NCI-H774 (cell line): ENCODE results near the gene GALNT9.
"Not testable (repeated sequence)": the region's sequence is repeated elsewhere in the genome, so short reads cannot be mapped to it uniquely, and the experiment has no call there.

Experiments used
- DNase-seq: peaks from one replicate; lab custom pipeline; 2025; lab: John Stamatoyannopoulos, UW

Gene GALNT9

DNA sequence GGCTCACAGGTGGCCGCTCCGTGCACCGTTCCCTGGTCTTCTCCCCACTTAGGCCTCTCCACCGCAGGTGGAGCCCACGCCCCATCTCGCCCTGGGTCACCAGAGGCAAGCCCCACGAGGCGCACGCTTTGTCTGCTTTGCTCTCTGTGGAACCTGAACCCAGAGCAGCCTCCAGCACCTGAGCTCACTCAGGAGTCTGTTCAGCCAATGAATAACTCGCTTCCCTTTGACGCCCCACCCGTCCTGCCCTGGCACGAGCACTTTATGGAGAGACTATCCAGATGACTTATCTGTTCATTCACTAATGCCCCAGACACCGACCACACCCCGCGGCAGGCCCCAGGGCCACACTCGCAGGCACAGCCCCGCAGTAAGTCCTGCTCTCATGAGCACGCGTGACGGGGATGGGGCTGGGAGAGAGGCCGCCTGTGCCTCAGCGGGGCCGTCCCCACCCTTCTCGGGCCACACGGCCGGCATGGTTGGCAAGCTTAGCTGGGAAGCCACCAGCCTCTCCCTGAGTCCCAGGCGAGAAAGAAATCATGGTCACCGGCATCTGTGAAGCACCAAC lies 100.1 kb downstream of the GALNT9 start:
- no peak for DNase-seq

DNA sequence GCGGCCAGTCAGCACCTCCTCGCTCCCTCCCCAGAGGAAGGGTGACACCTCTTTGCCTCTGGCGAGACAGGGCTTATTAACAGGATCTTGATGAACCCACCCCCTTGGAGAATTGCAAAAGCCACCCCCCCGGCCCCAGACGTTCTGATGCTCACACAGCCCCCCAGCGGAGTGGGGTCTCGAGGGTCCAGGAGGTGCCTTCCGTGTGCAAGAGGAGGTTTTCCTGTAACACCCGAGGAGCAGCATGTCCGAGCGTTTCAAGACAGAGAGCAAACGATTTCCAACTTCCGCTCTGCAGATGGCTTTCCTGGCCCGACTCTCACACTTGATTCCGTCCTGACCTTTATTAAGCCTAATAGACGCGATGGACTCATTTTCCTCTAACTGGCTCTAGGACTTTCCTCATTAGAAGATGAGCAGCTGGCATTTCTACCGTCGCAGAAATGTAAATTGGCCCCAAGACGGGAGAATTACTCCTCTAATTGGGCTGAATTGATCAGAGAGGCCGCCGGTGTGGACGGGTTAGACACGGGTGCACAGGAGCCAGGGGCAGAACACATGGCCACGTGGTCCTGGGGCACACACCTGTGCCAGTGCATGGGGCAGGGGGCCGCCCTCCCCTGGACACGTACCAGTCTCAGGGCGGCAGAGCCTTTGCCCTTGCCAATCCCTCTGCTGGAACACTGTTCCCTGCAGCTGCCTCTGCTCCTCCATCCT lies 100.8 kb downstream of the GALNT9 start:
- DNase-seq: no peak

DNA sequence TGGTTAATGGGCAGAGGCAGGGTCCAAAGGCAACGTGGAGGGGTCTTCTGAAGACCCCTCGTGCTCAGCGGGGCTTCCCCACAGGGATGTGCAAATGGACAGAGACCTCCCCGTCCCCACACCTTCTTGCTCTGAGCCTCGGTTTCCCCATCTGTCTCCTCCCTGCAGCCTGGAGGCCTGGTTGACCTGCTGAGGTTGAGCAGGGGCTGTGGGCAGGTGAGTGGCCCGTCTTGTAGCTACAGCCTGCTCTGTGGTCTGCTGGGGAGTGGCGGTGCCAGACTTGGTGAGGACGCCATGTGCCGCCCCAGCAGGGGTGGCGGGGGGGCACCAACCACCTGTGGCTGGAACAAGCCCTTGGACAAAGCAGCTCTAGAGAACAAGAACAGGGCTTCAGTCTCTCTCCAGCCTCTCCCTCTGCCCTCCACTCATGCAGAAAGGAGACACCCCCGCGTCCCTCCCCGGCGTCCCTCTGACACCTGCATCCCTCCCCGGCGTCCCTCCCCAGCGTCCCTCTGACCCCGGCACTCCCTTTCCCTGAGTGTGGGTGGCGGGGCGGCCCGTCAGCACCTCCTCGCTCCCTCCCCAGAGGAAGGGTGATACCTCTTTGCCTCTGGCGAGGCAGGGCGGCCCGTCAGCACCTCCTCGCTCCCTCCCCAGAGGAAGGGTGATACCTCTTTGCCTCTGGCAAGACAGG lies 101.5 kb downstream of the GALNT9 start:
- no peak for DNase-seq

DNA sequence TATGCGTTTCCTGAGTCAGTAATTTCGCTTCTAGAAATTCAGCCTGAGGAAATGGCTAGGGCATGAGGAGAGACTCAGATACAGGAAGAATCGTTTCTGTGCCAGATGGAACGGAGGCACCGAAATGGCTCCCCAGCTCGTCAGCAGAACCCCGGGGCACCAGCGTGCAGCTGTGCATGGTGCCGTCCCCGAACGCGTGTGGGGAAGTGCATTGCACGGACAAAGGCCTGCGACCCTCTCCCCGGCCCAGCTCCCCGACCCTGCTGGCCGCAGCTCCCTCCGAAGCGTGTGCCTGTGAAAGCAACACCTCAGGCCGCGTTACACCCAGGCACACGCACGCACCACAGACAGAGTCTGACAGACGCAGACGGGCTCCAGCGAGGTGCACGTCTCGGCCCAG lies 102.3 kb downstream of the GALNT9 start:
- no peak for DNase-seq

DNA sequence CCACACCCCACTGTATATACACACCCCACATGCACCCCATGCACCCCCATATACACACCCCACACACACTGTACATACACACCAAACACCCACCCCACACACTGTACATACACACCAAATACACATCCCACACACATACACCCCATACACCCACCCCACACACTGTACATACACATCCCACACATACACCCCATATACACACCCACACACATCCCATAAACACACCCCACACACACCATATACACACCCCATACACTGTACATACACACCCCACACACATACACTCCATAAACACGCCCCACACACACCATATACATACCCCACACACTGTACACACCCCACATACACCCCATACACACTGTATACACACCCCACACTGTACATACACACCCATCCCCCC lies 102.8 kb downstream of the GALNT9 start:
- no peak for DNase-seq

DNA sequence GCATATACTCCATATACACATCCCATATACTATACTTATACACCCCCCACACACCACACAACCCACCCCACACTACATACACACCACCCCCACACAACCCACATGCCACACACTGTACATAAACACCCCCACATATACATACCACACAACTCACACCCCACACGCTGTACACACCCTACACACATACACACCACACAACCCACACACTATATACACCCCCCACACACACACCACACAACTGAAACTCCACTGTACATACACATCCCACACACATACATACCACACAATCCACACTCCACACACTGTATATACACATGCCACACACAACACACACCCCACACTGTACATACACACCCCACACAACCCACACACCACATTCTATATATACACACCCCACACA lies 104.2 kb downstream of the GALNT9 start:
- no peak for DNase-seq

DNA sequence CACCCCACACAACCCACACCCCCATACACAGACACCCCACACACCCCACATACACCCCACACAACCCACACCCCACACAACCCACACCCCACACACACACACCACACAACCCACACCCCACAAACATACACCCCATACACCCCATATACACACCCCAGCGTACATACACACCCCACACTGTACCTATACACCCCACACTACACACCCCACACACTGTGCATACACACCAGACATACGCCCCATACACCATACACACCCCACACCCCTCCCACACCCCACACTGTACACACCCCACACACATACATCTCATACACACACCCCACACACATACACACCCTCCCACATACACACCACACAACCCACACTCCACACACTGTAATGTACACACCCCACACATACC lies 104.9 kb downstream of the GALNT9 start:
- DNase-seq: no peak

DNA sequence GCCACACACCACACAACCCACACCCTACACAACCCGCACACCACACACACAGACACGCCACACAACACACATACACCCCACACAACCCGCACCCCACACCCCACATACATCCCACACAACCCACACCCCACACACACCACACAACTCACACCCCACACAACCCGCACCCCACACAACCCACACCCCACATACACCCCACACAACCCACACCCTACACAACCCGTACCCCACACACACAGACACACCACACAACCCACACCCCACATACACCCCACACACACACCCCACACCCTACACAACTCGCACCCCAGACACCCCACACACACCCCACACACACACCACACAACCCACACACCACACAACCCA lies 106.6 kb downstream of the GALNT9 start:
- no peak for DNase-seq

DNA sequence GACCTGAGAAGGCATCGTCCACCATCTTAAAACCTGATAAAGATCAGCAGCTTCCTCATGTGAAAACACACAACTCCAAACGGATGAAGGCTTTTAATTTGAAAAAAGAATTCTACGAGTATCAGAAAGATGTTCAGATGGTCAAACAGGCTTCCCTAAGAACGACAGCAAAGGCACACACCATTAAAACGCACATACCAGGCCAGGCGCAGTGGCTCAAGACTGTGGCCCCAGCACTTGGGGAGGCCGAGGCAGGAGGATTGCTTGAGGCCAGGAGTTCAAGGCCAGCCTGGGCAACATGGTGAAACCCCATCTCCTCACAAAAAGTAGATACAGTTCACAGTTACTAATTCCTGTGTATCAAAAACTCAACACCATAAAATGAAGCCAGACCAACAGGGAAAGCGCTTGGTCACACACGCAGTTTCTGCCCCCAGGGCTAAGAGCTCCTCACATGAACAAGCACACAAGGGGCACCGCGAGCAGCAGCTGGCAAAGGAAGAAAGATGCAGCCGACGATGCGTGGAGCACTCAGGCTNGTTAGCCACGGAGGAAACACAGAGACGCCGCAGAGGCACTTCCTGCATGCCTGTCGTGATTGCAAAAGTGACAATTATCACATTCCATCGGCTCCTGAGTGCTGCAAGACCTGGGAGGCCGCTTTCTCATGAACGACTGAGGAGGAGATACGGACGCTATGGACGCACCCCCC lies 107.1 kb downstream of the GALNT9 start:
- DNase-seq: no peak

DNA sequence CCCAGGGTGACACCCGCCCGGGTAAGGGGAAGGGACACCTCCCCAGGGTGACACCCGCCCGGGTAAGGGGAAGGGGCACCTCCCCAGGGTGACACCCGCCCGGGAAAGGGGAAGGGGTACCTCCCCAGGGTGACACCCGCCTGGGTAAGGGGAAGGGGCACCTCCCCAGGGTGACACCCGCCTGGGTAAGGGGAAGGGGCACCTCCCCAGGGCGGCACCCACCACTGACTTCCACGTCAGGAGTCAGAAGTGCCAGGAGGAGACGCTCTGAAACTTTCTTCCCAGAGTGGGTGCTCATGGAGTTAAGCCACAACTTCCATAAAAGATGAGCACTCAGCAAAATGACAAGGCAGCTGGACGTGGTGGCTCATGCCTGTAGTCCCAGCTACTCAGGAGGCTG lies 109.6 kb downstream of the GALNT9 start:
- DNase-seq: not testable (repeated sequence)

DNA sequence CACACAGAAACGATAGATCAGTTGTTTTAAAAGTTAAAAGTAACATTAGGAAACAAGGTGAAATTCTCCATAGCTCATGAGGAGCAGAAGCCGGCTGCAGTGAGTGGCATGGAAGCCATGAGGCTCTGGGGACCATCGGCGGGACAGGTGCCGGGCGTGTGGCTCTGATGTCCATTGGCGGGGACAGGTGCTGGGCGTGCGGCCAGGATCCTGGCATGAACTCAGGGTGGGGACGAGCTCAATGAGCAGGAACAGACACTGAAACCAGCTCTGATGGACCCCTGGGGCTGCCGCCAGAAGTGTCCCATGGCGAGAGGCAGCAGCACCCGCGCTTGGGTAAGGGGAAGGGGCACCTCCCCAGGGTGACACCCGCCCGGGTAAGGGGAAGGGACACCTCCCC lies 110.1 kb downstream of the GALNT9 start:
- DNase-seq: no peak

DNA sequence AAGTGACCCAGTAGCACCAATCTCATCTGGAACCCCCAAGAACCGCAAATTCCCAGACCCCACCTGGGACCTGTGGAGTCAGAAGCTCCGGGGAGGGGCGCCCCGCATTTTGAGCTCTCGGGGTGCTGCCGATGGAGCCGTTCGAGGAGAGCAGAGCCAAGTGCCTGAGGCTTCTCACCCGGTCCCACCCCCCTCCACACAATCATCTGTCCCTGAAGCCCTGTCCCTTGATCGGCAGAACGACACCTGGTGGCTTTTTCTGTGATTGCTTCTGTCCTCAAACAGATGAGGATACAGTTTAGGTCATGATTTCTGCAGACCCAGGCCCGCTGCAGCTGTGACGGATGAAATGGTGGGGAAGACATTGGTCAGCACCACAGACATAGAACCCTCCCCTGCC lies 110.5 kb downstream of the GALNT9 start:
- DNase-seq: peak; percentile 5

DNA sequence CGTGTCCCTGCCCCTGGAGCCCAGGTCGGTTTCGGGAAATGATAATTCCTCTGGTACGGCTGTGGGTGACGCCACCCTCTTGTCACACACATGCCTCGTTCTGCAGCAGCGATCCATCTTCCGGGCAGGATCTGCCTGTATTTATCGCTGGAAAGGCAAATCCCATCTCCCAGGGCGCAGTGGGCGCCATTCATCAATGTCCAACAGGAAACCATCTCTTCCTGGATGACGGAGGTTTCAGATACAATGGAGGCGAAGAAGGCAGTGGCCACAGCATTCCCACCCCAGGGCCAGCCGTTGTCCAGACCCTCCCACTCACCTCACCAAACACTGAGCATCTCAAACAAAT lies 110.9 kb downstream of the GALNT9 start:
- no peak for DNase-seq

DNA sequence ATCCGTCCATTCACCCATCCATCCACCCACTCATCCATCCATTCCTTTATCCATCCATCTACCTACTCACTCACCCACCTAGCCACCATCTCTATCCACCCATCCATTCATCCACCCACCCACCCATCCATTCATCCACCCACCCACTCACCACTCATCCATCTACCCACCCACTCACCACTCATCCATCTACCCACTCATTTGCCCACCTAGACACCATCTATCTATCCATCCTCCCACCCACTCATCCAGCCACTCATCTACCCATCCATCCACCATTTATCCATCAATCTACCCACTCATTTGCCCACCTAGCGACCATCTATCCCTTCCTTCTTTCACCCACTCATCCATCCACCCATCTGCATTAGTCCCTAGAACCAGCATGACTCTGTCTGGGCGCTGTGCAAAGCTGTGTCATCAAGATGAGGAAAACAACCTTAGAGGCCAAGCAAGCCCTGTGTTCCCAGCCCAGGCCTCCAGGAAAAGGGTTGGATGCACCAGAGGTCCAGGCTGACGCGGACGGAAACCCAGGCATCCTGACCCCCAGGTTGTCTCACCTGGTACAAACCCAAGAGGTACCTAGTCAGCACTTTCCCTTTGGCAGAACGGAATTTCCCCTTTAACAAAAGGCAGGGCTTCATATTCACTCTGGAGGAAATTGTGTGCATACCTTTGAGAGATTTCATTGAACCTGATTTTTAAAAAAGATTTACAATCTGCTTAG lies 111.4 kb downstream of the GALNT9 start:
- no peak for DNase-seq

DNA sequence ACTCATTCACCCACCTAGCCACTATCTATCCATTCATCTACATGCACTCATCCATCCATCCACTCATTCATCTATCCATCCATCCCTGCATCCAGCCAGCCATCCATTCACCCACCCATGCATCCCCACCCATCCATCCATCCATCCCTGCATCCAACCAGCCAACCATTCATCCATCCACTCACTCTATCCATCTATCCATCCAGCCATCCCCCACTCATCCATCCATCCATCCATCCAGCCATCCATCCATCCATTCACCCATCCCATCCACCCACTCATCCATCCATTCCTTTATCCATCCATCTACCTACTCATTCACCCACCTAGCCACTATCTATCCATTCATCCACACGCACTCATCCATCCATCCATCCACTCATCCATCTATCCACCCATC lies 112.0 kb downstream of the GALNT9 start:
- DNase-seq: no peak

DNA sequence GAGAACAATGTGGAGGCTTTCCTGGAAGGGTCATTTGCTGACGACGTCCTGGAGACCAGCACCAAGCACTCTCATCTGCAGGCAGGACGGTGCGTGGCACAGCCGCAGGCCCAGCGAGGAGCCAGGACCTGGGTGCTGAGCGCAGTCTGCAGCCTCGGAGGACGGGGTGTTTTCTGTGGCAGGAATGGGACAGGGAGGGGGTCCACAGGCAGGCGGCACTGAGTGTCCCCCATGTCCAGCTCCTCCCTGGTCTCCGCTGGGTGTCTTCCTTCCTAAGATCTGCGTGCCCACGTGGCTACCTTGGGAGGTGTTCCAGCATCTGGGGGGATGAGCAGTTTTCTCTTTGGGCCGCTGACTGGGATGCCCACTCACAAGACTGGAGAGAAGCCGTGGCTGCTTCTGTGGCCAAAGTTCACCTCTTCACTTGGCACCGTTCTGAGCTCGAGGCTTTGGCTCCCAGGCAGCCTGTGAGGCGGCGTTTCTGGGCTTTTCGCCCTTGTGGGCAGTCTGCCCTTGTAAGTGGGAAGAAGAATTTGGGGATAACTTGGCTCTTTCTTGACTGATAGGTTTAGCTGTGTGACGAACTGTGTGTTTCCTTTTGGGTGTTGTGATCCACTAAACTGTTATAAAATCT lies 112.9 kb downstream of the GALNT9 start:
- DNase-seq: no peak

DNA sequence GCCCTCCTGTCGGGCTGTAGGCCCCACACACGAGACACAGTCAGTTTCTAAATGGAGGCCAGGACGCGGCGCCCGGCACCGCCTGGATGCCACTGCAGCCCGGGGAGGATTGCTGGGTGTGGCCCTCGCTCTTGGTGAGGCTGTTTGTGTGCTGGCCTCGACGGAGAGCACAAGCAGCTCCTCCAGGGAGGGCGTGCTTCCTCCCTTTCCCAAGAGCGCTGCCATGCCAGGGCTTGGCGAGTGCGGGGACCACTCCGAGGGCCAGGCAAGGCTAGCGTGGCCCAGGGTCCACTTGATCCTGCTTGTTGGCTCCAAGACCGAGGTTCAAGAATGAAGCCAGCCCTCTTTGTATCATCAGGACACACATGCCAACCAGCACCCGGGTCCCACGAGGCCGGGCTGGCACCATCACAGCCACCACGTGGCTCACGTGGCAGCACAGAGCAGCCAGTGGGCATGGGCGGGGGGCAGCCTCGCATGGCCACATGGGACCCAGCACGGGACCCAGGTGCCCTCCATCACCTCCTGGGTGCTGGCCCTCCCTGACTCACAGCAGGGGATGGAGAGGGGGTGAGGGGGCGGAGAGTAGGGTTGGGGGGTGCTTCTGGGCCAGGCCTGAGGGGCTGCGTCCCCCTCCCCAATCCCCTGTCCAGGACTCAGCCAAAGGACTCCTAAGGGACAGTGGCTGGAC lies 113.9 kb downstream of the GALNT9 start:
- no peak for DNase-seq

DNA sequence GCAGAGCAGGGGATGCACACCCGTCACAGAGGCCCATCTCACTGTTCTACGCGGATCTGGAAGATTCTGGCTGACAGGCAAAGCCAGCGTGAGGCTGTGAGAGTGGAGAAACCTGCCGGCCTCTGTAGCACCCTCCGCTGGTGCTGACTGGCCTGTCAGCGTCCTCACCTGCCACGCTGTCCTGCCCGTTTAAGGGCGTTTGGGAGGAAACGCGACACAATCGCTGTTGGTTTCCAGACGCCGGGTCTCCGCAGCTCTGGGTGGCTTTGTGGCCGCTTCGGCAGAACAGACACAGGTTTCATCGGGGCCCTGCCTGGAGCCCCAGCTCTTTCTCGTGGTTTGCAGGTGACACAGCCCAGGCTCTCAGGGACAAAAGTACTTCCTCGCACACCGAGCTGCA lies 114.5 kb downstream of the GALNT9 start:
- no peak for DNase-seq

DNA sequence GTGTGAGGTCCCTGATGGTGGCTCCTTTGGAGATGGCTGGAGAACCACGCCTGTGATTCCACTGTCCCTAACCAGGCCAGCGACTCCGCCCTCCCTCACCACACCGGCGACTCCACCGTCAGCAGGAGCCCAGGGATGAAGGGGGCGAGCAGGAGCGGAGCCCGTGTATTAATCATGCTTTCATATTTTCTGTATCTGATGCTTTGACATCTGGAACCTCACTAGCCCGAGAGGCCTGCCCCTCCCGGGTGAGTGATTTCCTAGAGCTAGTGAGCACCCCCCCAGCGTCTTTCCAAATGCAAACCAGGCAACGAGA lies 115.3 kb downstream of the GALNT9 start:
- no peak for DNase-seq

DNA sequence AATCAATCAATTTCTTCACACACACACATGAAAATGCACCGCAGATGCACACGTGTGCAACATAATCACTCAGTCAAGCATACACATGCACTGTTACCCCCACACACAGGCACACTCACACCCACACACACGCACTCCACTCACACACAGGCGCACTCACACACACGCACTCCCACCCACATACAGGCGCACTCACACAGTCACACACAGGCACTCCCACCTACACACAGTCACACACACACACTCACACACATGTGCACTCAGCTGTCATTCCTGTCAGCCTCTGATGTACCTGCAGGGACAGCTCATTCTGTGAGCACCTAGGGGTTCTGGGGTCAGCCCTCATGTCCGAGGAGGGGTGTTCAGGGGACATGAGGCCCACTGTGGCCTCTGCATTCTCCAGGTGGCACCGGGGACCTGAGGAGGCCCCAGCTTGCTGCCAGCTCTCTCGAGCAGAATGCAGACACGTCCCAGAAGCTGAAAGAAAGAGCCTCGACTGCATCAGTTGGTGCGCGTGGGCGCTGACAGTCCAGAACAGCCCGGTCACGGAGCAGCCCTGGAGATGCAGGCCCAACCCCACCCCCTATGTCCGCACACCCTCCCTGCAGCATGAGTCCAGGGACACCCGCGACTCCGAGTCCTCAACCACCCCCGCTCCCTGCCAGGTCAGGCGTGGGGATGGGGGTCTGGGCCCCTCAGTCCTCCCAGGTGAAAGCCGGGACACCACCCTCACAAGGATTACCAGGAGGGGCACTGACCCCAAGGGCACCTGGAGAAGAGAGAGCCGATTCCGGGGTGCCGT lies 115.8 kb downstream of the GALNT9 start:
- DNase-seq: no peak

DNA sequence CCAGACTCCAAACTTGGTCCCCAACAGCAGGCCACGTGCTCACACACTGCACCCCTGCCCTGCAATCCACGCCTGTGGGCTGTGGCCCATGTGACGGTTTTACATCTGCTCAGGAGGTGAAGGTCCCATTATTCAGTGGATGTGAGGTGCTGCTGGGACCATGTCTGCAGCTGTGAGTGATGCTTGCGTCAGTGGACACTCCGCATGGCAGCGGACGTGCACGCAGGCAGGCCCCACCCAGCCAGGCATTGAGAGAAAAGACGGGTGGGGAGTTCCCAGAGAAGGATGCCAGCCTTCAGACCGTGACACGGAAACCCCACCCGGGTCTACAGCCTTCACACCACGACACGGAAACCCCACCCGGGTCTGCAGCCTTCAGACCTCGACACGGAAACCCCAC lies 117.6 kb downstream of the GALNT9 start:
- no peak for DNase-seq
